ENCODE measurements around the gene RPL18.

DNA sequence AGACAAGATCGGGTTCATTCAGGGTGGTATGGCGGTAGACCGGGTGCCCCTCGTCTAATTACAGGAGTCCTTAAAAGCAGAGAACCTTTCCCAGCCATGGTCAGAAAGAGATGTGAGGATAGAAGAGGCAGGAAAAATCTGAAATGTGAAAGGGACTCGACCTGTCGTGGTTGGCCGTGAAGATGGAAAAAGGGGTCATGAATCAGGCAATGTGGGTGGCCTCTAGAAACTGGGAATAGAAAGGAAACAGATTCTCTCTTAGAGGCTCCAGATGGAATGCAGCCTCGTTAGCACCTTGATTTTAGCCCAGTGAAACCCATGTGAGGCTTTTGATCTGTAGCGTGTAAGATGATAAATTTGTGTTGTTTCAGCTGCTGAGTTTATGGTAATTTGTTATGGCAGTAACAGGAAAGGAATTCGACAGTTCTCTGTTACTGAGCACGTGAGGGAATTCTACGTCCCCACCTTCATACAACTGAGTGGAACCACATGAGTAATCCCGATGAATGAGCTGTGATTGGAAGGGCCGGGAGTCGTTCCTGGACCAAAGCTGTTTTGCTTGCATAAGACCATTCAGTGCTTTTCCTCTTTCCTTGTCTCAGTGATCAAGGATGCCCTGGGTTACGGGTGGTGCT lies 38.0 kb upstream of the RPL18 start:
- TF ChIP-seq, protein P1, sequence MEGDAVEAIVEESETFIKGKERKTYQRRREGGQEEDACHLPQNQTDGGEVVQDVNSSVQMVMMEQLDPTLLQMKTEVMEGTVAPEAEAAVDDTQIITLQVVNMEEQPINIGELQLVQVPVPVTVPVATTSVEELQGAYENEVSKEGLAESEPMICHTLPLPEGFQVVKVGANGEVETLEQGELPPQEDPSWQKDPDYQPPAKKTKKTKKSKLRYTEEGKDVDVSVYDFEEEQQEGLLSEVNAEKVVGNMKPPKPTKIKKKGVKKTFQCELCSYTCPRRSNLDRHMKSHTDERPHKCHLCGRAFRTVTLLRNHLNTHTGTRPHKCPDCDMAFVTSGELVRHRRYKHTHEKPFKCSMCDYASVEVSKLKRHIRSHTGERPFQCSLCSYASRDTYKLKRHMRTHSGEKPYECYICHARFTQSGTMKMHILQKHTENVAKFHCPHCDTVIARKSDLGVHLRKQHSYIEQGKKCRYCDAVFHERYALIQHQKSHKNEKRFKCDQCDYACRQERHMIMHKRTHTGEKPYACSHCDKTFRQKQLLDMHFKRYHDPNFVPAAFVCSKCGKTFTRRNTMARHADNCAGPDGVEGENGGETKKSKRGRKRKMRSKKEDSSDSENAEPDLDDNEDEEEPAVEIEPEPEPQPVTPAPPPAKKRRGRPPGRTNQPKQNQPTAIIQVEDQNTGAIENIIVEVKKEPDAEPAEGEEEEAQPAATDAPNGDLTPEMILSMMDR (IDR thresholded peaks at IDR 0.05), result no peak
- TF ChIP-seq POLR2A (IDR thresholded peaks at IDR 0.05) (no peak), POLR2AphosphoS5 (IDR thresholded peaks at IDR 0.05) (no peak)
